Fibroblast of mammary gland (primary cell): Measurements from ENCODE around the gene ALKBH3.

ENCODE experiments used
- DNase-seq: peaks from one replicate; pipeline ENCODE4 v3.0.0-alpha.2; 2010; ENCODE audit warnings: low read depth
- H3K4me3 ChIP-seq: 2 replicates; pipeline ENCODE4 v1.5.1; 2011; ENCODE audit warnings: low read depth, mild to moderate bottlenecking, low read length, moderate library complexity; ENCODE audit not compliant: control insufficient read depth
- CTCF ChIP-seq: conservative IDR thresholded peaks from 2 replicates; pipeline ENCODE4 v1.5.1; 2011; ENCODE audit warnings: low read depth, low read length, inconsistent platforms; ENCODE audit not compliant: control insufficient read depth, insufficient read depth

ALKBH3 gene

GRCh38 chr11:43908191-43908590, 27.6 kb downstream of the ALKBH3 start:
- no peak overlapping the region for H3K4me3 ChIP-seq
- no peak for TF ChIP-seq CTCF
- DNase-seq: no peak

- no peak for TF ChIP-seq CTCF
- H3K4me3 ChIP-seq: no peak overlapping the region
- DNase-seq: no peak
Measured at GRCh38 chr11:43908683-43909082, 28.1 kb downstream of the ALKBH3 start.

- TF ChIP-seq CTCF: no peak
- DNase-seq: no peak
- no peak overlapping the region for H3K4me3 ChIP-seq
Measured at GRCh38 chr11:43913829-43914380, 33.3 kb downstream of the ALKBH3 start.

- no peak overlapping the region for H3K4me3 ChIP-seq
- TF ChIP-seq CTCF: no peak
- no peak for DNase-seq
Measured at GRCh38 chr11:43914466-43914865, 33.8 kb downstream of the ALKBH3 start.

GRCh38 chr11:43916621-43917020, 36.0 kb downstream of the ALKBH3 start:
- TF ChIP-seq CTCF: no peak
- DNase-seq: no peak
- no peak overlapping the region for H3K4me3 ChIP-seq

GRCh38 chr11:43917851-43918250, 37.2 kb downstream of the ALKBH3 start:
- TF ChIP-seq CTCF: no peak
- H3K4me3 ChIP-seq: no peak overlapping the region
- no peak for DNase-seq

- TF ChIP-seq CTCF: no peak
- DNase-seq: no peak
- H3K4me3 ChIP-seq: no peak overlapping the region
Measured at GRCh38 chr11:43918662-43919061, 38.0 kb downstream of the ALKBH3 start.
